ENCODE results near the gene TPCN1.

The TPCN1 gene

GRCh38 chr12:113278141-113278540, 56.9 kb downstream of the TPCN1 start:
- Histone ChIP-seq H3K9me3 (ENCODE audit: severe bottlenecking) (no peaks in the 10 kb centered on the region), H3K4me3 (ENCODE audit: severe bottlenecking) (no peak overlapping the region), H3K27ac (ENCODE audit: poor library complexity, severe bottlenecking) (no peak overlapping the region), H3K27me3 (ENCODE audit: insufficient read depth, poor library complexity, severe bottlenecking) (no peaks in the 10 kb centered on the region), H3K36me3 (ENCODE audit: low read depth) (peaks cover 66% of the 10 kb centered on the region), H3K4me1 (ENCODE audit: insufficient read depth, poor library complexity, severe bottlenecking) (no peaks in the 10 kb centered on the region)
- DNase-seq (ENCODE audit: low spot score) (no peak), ATAC-seq (ENCODE audit: low read depth) (no peak)
- TF ChIP-seq CTCF (IDR thresholded peaks at IDR 0.05; ENCODE audit: poor library complexity, severe bottlenecking): no peak

DNA sequence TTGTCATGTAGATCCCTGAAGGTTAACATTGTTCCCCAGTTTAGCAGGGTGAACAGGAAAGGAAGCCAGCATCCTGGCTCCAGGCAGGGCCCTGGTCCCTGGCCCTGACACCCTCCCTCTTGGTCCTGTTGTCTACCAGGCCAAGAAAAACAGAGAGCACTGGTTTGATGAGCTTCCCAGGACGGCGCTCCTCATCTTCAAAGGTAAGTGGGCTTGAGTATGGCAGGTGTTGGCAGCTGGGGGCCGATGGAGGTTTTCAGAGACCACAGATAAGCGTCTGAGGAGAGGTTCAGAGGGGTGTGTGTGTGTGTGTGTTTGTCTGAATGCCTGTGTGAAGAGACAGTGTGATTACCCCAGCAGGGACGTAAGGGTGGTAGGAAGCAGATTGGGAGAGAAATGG, 57.4 kb downstream of the TPCN1 start:
- TF ChIP-seq CTCF (IDR thresholded peaks at IDR 0.05; ENCODE audit: poor library complexity, severe bottlenecking): no peak
- Histone ChIP-seq H3K27ac (ENCODE audit: poor library complexity, severe bottlenecking) (no peak overlapping the region), H3K27me3 (ENCODE audit: insufficient read depth, poor library complexity, severe bottlenecking) (no peaks in the 10 kb centered on the region), H3K4me1 (ENCODE audit: insufficient read depth, poor library complexity, severe bottlenecking) (no peaks in the 10 kb centered on the region), H3K4me3 (ENCODE audit: severe bottlenecking) (no peak overlapping the region), H3K9me3 (ENCODE audit: severe bottlenecking) (no peaks in the 10 kb centered on the region), H3K36me3 (ENCODE audit: low read depth) (peaks cover 66% of the 10 kb centered on the region)
- no peak for DNase-seq (ENCODE audit: low spot score)
- ATAC-seq (ENCODE audit: low read depth): no peak

- ATAC-seq (ENCODE audit: low read depth) (no peak), DNase-seq (ENCODE audit: low spot score) (no peak)
- Histone ChIP-seq H3K4me3 (ENCODE audit: severe bottlenecking) (no peak overlapping the region), H3K4me1 (ENCODE audit: insufficient read depth, poor library complexity, severe bottlenecking) (no peaks in the 10 kb centered on the region), H3K36me3 (ENCODE audit: low read depth) (peaks cover 59% of the 10 kb centered on the region), H3K9me3 (ENCODE audit: severe bottlenecking) (no peaks in the 10 kb centered on the region), H3K27me3 (ENCODE audit: insufficient read depth, poor library complexity, severe bottlenecking) (no peaks in the 10 kb centered on the region), H3K27ac (ENCODE audit: poor library complexity, severe bottlenecking) (no peak overlapping the region)
- no peak for TF ChIP-seq CTCF (IDR thresholded peaks at IDR 0.05; ENCODE audit: poor library complexity, severe bottlenecking)
Measured at GRCh38 chr12:113284751-113285150, 63.5 kb downstream of the TPCN1 start.

GRCh38 chr12:113285679-113286610, 64.7 kb downstream of the TPCN1 start:
- H3K4me3 ChIP-seq (ENCODE audit: severe bottlenecking): no peak overlapping the region
- H3K27me3 ChIP-seq (ENCODE audit: insufficient read depth, poor library complexity, severe bottlenecking): no peaks in the 10 kb centered on the region
- H3K36me3 ChIP-seq (ENCODE audit: low read depth): peaks cover 62% of the 10 kb centered on the region
- no peak for DNase-seq (ENCODE audit: low spot score)
- ATAC-seq (ENCODE audit: low read depth): no peak
- H3K27ac ChIP-seq (ENCODE audit: poor library complexity, severe bottlenecking): no peak overlapping the region
- no peak for TF ChIP-seq CTCF (IDR thresholded peaks at IDR 0.05; ENCODE audit: poor library complexity, severe bottlenecking)
- H3K9me3 ChIP-seq (ENCODE audit: severe bottlenecking): no peaks in the 10 kb centered on the region
- H3K4me1 ChIP-seq (ENCODE audit: insufficient read depth, poor library complexity, severe bottlenecking): no peaks in the 10 kb centered on the region

DNA sequence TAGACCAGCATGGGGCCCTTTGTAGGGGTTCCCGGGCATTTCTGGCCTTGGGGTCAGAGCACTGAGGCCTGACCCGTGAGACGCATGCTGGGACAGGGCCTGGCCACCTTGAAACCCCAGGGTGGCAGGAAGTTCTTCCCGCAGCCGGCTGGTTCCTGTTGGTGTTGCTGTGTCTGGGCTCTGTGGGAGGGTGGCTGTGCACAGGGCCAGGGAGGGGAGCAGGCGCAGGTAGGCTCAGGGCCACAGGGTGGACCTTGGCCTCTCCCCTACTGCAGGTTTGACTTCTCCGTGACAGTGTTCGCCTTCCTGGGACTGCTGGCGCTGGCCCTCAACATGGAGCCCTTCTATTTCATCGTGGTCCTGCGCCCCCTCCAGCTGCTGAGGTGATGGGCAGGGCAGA, 65.4 kb downstream of the TPCN1 start:
- Histone ChIP-seq H3K36me3 (ENCODE audit: low read depth) (peaks cover 63% of the 10 kb centered on the region), H3K9me3 (ENCODE audit: severe bottlenecking) (no peaks in the 10 kb centered on the region), H3K27ac (ENCODE audit: poor library complexity, severe bottlenecking) (no peak overlapping the region), H3K4me1 (ENCODE audit: insufficient read depth, poor library complexity, severe bottlenecking) (no peaks in the 10 kb centered on the region), H3K4me3 (ENCODE audit: severe bottlenecking) (no peak overlapping the region), H3K27me3 (ENCODE audit: insufficient read depth, poor library complexity, severe bottlenecking) (no peaks in the 10 kb centered on the region)
- TF ChIP-seq CTCF (IDR thresholded peaks at IDR 0.05; ENCODE audit: poor library complexity, severe bottlenecking): no peak
- DNase-seq (ENCODE audit: low spot score) (no peak), ATAC-seq (ENCODE audit: low read depth) (no peak)

Measured in RWPE2 (cell line).